Stimulated activated CD4-positive, alpha-beta T cell treated with anti-CD3 and anti-CD28 coated beads, Interleukin-12 subunit alpha, Interleukin-12 subunit beta, amount 100 ng/mL, for 48 hours (primary cell): ENCODE results near the gene HYCC2.
"Not testable (repeated sequence)": the region's sequence is repeated elsewhere in the genome, so short reads cannot be mapped to it uniquely, and the experiment has no call there.

Experiments used
- DNase-seq, 3 donors: peaks; one replicate each; pipeline ENCODE4 v3.0.0-alpha.2; 2020; ENCODE audit warnings: low read depth in 2 of 3, low spot score in 1 of 3

Gene HYCC2

DNA sequence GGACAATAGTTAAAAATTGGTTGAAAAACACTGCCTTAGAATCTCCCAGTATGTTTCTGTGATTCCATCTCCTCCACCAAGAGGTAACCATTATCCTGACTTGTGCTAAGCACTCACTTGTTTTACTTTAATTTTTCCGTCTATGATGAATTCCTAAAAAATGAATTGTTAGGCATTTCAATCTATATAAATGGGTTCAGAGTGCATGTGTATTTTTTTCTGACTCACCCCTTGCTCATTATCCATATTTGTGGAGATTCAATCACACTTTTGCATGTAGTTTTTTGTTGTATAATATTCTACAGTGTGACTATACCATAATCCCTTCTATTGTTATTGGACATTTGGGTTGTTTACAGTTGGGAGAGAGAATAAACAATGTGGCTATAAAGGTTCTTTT is 1.6 kb upstream of the HYCC2 start:
- no peak for DNase-seq

DNA sequence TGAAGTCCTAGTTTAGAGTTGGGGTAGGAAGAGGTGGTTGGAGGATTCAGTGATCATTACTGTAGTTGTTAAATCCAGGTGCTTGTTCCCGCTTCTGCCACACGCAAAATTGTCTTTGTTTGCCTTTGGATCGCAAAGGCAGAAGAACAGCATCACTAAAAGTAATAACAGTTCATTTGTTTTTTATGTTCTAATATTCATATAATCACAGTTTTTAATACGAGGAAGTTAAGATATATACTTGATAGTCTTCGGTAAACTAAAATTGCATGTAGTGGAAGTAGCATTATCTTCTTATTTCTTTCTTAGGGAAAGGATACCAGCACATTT is 695 bp upstream of the HYCC2 start:
- DNase-seq: no peak

DNA sequence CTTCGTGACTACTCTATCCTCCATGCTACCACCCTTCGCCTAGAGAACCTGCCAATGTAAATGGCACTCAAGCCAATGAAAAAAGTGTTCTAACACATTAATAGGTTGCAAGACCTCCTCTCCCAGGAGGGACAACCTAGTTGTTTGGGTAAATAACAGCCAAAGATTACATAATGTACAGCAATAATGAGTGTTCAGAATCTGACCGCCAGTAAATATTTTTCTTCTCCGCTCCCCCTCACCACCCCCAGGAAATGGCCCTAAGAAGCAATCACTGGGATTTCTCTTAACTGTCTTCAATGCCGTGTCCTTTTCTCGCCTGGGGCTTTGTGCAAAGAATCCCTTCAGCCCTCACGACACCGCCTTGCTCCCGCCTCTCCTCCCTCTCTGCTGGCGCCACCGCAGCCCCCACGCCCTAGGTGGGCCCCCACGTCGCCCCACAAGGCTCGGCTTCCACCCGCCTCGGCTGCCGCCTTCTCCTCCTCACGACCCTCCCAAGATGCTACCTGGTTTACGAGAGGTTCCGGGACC is 458 bp downstream of the HYCC2 start:
- DNase-seq: peak in 1 of 3 donors; percentile 15

- no peak for DNase-seq
Observed at GRCh38 chr2:201064797-201065329, 6.6 kb downstream of the HYCC2 start.

- DNase-seq: peak; percentile 45 to 56 (median 50)
Observed at GRCh38 chr2:201063516-201063915, 8.0 kb downstream of the HYCC2 start.

DNA sequence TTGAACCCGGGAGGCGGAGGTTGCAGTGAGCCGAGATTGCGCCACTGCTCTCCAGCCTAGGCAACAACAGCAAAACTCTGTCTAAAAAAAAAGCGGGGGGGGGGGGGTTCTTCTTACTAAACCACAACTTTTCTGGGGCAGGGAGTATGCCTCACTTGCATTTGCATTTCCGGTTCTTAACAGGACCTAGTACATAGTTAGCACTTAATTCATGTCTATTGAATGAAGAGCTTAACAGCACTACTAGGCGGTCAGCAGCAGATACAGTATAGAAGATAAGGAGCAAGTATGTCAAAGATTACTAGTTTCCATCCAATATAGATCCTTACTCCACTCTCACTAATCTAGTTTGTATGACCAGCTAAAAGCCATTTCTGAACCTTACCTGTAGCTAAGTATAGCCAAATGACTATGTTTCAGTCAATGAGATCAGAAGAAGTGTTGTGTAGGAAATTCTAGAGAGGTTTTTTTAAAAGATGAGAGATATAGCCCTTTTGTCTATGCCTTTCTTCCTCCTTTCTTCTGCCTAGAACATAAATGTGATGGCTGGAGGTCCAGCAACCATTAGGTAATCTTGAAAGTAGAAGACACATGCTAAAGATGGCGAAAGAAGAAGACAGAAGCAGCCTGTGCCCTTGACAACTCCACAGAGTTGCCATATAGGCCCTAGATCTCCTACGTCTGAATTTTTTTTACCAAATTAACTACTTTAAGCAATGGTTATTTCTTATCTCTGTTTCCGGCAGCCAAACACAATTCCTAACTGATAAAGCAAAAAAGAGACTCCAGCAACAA is 11.3 kb downstream of the HYCC2 start:
- DNase-seq: no peak

GRCh38 chr2:201058914-201059313 is 12.6 kb downstream of the HYCC2 start:
- DNase-seq: no peak

DNA sequence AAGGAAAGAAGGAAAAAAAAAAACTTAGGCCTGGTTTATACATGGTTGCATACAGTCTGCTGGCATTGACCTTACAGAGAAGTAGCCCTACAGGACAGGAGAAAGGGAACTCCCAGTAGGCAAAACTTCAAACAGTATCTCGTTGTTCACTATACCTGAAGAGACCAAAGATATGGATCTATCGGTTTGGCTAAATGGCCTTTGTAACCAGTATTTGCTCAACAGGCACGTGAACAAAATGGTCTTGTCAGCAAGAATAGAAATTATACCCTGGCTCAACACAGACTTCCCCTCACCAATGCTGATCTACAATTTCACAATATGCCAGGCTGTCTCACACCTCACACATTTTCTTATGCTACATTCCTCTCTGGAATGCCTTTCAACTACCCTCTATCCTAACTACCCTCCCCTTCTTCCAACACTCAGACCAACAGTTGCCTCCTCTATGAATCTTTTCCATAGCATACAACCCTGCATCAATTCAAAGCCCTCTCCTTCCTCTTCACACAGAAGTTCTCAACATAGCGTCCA is 13.7 kb downstream of the HYCC2 start:
- no peak for DNase-seq

DNA sequence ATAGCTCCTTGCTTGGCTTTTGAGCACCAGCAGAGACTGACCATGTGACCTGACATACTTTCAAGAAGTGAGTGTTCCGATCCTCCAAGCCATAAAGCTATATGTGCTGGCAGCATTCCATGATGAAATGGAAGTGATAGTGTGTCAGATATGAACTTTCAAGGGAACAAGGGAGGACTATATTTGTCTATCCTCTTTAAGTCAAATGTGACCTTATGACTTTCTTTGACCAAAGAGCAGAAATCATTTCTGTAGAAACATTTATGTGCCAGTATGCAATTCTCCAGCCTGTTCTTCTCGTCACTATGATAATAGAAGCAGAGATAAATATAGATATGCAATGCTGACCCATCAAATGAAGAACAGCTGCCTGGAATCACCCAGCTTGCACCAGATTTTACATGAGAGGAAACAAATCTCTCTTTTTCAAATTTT is 14.4 kb downstream of the HYCC2 start:
- DNase-seq: no peak

GRCh38 chr2:201049455-201049854 is 22.0 kb downstream of the HYCC2 start:
- DNase-seq: no peak

DNA sequence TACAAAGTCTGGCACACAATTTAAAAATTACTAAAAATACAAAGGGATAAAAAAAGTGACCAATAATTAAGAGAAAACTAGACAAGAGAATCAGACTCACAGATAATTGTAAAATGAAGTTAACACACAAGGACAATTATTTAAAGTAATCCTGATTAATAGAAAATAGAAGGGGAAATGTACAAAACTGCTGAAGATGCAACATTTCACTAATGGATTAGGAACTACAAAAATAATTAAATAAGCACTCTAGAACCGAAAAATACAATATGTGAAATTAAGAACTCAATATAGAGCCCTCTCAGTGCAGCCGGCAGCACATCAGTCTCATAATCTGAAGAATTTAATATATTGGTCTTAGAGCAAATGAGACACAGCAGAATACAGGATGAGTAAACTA is 24.6 kb downstream of the HYCC2 start:
- DNase-seq: no peak

DNA sequence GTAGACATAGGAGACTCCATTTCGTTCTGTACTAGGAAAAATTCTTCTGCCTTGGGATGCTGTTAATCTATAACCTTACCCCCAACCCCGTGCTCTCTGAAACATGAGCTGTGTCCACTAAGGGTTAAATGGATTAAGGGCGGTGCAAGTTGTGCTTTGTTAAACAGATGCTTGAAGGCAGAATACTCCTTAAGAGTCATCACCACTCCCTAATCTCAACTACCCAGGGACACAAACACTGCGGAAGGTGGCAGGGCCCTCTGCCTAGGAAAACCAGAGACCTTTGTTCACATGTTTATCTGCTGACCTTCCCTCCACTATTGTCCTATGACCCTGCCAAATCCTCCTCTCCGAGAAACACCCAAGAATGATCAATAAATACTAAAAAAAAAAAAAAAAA is 28.4 kb downstream of the HYCC2 start:
- DNase-seq: not testable (repeated sequence)

GRCh38 chr2:201042451-201042850 is 29.0 kb downstream of the HYCC2 start:
- not testable (repeated sequence) for DNase-seq

DNA sequence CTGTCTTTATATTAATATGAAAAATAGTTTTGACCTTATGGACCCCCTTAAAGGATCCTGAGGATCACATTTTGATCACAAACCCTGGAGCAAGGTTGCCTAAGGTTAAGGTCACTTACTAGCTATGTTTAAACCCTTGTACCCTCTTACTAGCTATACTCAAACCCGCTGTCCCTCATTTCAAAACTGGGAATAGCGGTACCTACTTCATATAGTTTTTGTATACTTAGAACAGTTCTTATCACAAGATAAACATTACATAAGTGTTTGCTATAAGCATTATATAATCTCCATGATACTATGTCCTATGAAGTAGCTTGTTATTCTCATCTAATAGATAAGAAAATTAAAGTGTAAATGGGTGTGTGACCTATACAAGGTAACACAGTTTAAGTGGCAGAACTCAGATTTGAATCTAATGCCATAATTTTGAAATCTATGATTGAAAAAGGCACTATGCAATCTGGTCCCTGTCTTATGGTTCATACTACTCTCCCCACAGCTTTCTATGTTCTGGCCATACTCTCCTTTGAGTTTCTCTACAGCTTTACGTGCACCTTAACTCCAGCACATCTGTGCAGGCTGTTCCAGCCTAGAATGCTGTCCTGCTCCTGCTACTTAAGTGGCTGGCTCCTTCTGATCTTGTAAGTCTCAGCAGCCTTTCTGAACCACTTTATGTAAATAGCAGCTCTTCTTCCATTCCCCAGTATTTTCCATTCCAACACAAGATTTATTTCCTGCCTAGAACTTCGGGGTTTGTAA is 30.4 kb downstream of the HYCC2 start:
- no peak for DNase-seq

GRCh38 chr2:201038855-201039254 is 32.6 kb downstream of the HYCC2 start:
- DNase-seq: no peak

- not testable (repeated sequence) for DNase-seq
Observed at GRCh38 chr2:201038361-201038760, 33.1 kb downstream of the HYCC2 start.

GRCh38 chr2:201034355-201034754 is 37.1 kb downstream of the HYCC2 start:
- DNase-seq: not testable (repeated sequence)

DNA sequence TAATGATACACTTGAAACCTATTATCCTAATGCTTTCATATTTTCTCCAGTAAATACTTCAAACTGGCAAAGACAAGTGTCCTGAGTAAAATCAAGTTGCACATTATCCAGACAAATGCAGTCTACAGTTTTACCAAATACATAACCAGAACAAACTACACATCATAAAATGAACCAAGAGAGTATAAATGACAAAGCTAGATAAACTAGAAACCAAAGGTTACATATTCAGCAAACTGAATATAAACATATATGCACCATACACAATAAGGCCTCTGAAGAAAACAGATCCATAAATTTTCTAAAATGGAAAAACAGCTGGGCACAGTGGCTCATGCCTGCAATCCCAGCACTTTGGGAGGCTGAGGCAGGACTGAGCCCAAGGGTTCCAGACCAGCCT is 47.0 kb downstream of the HYCC2 start:
- DNase-seq: no peak

GRCh38 chr2:201021914-201022313 is 49.6 kb downstream of the HYCC2 start:
- no peak for DNase-seq
